Putamen (tissue), 1 donor: ENCODE results near the gene ACSL3.
"Not testable (repeated sequence)": the region's sequence is repeated elsewhere in the genome, so short reads cannot be mapped to it uniquely, and the experiment has no call there.

Experiments used
- DNase-seq: peaks from one replicate; pipeline ENCODE4 v3.0.0-alpha.2; 2016; ENCODE audit warnings: low spot score

The ACSL3 gene

DNA sequence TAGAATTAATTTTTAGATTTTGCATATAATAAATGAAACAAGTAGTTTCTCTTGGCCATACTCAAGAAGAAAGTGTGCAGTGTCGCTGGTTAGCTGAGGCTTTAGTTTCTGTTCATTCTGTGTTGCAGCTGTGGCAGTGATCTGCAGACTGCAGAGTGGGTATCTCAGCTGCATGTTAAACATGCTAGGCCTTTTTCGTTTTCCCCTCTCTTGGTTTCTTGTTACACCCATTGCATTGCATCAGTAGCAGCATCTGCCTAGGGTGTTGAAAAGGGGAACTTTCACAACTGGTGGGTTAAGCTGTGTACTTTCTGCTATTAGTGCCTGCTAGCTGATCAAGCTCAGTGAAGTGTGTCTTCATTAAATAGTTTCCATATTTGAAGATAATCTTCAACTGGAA, 51.3 kb downstream of the ACSL3 start:
- no peak for DNase-seq

DNA sequence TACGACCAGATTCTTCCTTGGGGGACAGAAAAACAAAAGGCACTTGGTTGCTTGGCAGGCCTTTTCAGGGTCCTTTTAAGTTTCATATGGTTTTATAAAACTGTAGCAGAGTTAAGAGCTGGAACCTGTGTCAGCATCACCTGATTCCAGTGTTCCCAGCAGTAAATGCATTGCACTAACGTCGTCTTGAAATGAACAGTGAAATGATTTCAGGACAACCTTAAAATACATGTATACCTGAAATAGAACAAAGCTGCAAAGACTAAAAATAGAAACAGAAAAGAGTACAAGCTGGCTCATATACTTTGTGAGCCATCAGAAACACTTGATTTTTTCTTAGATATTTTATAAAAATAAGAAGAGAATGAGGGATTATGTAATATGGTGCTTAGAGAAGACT, 51.9 kb downstream of the ACSL3 start:
- peak; percentile 72 for DNase-seq

DNA sequence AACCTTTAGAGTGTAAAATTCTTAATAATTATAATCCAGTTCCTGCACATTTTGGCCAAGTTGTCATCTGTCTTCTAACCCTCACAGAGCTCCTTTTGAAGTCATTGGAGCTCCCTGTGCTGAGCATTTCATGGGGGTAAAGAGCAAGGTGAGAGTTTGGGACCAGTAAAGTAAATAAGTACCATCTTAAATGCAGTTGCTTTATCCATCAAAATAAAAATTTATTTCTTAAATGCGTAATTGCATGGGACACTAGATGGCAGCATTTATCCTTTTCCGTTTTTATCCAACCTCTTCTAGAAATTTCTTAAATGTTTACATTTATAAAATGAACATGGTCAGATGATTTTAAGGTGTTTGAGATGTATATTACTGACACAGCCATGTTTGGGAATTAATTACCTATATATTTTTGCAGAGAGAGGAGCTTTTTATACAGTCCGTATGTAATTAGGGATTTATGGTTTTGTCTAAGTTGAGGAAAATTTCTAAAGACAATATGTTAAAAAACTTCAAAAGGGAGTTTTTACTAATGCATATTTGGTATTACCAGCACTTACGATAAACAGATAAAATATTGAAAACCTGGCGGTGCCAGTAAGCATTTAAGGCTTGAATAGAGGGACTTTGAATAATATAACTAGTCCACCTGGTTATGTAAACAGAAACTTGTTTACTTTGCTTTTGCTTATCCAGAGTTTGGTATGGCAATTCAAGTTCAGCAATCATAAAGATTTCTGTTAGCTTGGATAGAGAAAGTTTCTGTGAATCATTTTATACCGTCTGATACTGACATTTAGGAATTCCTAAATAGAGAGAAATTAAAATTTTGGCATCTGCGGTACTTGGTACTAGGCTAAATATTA, 54.5 kb downstream of the ACSL3 start:
- DNase-seq = no peak

DNA sequence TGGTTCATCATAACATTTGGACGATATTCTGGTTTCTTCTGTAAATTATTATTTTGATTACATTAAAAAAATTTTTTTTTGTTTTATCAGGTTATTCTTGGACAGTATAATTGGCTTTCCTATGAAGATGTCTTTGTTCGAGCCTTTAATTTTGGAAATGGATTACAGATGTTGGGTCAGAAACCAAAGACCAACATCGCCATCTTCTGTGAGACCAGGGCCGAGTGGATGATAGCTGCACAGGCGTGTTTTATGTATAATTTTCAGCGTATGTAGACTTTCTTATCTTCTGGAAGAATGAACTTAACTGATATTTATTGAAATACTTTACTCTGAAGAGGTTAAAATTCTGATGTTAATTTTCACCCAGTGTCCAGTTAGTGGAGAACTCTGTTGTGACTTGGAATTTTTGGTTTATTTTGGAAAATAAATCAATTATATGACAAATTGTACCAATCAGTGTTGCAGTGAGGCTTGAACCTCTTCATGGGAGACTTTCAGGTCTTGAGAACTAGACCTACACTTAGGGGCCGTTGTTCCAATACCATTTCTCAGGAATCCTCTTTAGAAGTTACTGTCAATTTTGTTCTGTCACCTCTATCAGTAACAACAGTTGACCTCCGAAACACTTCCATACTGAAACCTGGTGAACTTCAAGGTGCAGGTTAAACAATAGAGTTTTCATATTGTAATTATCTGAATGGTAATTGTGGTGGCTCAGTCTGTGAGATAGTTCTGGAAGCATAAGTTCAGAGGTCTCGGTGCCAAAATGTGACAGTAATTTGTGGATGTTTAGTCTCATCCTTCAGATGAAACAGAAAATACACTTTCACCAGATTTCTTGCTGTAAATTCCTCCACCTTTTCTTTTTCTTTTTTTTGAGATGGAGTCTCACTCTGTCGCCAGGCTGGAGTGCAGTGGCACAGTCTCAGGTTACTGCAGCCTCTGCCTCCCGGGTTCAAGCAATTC, 55.7 kb downstream of the ACSL3 start:
- DNase-seq = no peak

DNA sequence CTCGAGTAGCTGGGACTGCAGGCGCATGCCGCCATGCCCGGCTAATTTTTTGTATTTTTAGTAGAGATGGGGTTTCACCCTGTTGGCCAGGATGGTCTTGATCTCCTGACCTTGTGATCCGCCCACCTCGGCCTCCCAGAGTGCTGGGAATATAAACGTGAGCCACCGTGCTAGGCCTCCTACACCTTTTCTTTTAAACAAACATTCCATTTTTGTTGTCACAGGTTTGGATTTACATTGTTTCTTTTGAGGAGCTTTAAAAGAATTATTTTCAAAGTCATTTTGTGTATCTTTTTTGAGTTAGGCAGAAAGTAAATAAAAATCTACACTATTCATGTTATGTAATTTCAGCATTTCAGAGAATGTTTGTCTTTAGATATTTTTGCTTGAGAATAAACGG, 56.4 kb downstream of the ACSL3 start:
- DNase-seq = not testable (repeated sequence)

DNA sequence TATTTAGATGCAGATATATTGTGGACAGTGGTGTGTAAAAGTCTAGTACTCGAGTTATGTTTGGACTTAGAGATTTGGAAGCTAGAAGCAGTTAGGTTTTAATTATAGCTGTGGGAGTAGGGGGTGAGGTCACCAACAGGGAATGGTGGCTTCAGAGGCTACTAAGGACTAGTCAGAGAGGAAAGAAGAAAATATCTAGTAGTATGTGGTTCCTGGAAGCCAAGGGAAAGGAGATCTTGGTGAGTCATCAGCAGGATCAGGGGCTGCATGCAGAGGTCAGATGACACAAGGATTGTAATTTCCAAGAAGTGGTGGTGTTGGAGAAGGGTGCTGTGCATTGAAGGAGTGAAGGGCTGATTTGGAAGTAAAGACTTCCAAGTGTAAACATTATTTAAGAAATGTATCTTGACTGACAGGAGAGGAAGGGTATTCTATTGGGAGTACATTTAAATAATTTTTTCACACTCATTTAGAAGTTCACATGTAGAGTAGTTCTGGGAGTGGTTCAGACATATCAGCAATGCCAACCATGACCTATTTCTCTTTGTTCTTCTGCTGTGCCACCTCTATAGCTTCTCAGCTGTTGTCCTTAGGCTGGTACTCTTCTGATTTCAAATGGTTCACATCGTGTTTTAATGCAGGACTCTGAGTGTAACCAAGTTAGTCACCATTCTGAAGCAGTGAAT, 59.1 kb downstream of the ACSL3 start:
- no peak for DNase-seq

DNA sequence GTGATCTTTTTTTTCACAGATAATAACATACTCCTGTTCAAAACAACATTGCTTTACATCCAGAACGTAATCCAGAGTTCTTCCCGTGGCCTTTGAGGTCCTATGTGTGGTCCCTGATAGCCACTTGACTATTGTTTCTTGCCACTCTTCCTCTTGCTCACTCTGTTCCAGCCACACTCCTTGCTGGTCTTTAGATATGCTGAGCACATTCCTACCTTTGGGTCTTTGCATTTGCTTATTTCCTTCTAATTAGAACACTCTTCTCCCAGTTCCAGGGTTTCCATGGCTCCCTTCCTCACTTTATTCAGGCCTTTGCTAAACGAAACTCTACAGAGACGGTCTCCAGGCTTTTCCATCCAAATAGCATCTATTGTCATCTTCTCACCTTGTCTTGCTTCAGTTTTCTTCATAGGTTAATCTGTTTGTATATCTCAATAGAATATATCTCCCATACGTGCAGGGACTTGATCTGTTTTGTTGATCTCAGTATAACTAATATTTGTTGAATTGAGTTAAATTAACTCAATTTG, 59.9 kb downstream of the ACSL3 start:
- no peak for DNase-seq

DNA sequence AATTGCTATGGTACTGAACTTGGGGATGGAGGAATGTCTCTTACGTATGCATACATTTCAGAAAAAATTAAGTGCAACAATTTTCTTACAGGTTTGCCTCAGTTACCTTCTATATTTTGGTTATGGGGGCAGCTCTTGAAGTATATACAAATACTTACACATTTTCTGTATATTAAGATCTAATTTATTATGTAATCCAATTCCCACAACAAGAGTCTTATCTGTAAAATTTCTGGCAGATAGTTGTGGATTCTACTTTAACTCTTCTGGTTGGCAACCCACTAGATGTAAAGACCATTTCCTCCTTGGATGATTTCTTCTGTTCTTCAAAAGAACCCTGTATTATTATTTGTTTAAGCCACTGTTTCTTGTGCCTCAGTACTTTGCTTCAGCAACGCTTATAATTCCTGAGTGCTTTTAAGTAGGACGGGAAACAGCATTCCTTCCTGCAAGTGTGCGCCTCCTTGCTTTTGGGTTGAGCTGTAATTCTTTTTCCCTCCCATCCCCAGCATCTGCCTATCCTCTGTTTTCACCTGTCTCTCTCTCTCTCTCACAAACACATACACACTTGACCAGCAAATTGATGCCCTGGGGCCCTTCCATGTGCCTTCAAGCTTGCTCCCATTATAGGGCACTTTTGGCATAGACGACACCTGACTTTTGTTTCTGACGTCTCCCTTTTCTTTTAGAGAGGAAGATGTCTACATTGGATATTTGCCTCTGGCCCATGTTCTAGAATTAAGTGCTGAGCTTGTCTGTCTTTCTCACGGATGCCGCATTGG, 61.4 kb downstream of the ACSL3 start:
- no peak for DNase-seq

DNA sequence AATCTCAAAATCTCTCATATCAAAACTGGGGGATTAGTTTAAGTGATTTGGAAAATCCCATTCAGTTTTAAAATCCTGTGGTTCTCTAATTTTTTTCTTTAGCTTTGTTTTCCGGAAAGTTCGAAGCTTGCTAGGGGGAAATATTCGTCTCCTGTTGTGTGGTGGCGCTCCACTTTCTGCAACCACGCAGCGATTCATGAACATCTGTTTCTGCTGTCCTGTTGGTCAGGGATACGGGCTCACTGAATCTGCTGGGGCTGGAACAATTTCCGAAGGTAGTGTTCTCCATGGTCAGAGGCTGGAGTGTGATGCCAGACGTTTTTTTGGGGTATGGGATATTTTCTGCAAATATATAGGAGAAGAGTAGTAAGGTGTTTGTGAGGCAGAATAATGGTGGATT, 66.1 kb downstream of the ACSL3 start:
- DNase-seq = no peak

DNA sequence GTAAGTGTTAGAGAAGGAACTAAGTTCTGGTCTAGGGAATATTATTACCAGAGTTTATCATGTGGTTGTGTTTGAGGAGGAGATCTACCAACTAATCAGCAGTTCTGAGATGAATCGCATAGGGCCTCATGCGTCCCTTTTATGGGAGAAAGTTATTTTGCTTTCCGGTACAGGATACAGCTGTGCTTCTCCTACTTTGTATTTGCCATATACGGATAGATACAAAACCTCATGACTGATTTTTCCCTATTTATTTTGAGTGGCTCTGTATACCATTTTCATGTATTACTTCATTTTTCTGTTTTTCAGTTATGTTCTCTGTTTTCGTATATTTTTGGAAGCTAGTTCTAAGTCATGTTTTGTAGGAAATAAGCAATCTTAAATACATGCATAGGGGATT, 66.8 kb downstream of the ACSL3 start:
- DNase-seq = no peak

DNA sequence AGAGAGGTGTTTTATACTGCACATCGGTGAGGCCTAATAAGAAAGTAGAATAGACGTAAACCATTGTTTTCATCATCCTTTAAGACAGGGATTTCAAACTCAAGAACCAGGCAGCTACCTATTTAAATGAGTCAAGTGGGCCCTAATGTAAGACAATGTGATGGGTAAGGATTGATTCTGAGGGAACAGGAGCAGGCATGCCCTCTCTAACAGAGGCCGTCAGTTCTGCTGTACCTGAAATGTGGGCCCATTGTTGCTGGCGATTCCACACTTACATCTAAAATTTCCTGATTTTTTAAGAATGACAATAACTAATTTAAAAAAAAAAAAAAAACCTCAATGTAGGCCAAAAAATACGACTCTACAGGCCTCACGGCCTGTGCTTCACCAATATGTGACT, 67.5 kb downstream of the ACSL3 start:
- DNase-seq = no peak

DNA sequence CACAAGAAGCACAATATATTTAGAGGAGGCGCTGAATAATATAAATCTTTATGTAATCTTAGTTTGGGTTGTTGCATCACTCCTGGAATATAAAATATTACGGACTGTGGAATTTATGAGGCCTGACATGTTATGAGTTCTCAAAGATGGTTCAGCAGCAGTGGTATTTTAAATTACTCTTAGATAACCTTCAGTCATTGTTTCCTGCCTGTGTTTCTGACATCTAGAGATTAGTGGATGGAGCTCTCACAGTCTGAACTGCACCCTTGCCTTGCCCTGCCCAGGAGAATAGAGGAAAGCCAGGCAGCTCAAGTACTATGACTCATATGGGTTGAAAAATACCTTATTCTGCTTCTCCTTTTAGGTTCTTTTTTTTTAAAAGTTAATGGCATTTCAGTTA, 70.0 kb downstream of the ACSL3 start:
- no peak for DNase-seq

DNA sequence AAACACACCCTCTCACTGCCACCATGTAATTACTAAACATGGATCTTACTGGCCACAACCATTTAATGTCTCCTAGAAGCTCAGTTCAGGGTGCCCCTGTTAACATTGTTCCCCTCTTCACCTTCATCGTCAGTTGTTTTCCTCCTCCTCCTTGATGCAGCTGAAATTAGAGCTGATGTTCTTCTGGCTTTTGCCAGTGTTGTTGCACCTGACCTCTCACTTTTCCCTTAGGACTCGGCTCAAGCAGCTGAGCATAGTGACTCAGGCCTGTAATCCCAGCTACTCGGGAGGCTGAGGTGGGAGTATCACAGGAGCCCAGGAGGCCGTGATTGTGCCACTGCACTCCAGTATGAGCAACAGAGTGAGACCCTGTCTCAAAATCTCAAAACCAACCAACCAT, 70.8 kb downstream of the ACSL3 start:
- no peak for DNase-seq

DNA sequence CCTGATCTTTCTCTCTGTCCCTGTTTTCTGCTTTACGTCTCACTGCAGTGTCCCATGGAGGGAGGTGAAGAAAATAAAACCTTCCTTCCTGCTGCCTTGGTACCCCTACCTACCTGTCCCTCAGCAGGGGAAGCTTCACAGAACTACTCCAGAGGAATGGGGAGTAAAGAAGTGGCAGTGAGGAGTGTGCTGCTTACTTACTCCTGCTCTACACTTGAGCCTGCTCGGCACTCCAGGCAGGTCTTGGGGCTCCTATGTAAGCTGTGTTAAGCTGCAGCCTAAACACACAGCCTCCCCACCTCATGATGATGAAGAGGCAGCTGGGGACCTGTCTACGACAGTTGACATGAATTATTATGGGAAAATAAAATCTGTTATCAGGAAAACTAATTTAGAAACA, 72.6 kb downstream of the ACSL3 start:
- no peak for DNase-seq

DNA sequence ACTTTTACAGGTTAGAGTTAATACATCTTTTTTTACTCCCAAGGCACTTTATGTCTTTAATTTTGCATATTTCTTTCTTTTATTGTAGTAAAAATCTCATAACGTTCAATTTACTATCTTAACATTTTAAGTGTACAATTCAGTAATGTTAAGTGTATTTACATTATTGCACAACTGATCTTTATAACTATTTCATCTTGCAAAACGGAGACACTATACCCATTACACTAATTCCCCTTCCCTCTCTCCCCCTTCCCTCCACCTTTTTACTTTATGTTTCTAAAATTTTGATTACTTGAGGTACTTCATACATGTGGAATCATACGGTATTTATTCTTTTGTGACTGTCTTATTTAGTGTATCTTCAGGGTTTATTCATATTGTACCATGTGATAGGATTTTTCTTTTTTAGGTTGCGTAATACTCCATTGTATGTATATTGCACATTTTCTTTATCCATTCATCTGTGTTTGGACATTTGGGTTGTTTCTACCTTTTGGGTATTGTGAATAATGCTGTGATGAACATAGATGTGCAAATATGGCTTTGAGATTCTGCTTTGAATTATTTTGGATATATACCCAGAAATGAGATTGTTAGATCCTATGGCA, 75.0 kb downstream of the ACSL3 start:
- DNase-seq = no peak

DNA sequence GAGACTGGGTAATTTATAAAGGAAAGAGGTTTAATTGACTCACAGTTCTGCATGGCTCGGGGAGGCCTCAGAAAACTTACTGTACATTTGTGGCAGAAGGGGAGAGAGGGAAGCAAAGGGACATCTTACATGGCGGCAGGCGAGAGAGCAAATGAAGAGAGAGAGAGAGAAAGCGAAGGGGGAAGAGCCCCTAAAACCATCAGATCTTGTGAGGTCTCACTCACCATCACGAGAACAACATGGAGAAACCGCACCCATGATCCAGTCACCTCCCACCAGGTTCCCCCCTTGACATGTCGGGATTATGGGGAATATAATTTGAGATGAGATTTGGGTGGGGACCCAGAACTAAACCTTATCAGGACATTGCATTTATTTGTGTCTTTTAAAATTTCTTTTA, 75.9 kb downstream of the ACSL3 start:
- DNase-seq = no peak

DNA sequence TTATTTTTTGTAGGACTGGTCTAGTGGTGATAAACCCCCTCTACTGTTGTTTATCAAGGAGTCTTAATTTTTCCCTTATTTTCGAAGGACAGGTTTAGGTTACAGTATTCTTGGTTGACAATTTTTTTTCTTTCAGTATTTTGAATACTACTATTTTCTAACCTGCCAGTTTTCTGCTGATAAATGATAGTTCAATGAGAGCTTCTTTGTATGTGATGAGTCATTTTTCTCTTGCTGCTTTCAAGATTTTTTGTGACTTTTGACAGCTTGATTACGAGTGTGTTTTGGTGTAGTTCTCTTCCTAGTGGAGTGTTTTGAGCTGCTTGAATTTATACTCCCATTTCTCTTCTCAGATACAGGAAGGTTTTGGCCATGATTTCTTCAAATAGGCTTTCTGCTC, 77.5 kb downstream of the ACSL3 start:
- DNase-seq = no peak

DNA sequence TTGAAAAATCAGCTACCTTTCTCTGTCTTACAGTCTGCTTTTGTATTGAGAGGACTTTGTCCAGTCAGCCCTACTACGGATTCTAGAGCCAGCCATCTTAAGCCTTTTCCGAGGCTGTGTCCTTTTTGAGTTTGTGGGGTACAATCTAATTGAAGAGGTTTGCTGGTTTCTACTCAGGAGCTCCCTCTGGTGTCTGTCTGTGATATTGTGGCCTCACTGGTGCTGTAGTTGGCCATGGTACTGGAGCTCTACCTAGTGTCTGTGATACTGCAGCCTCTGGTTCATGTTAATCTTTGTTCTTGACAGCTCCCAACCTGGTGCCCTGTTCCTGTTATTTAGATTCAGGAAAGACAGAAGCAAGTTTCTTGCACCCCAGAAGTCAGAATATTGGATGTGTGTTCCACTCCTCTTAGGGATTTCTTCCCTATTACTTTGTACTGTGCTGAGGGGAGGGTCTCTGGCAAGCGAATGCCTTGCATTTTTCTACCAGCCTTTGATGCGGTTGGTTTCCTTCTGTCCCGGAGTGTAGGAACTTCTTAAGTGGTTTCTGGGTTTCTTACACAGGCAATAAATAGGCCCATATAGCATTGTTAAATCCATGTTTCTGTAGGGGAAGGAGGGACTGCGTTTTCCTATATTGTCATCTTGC, 78.5 kb downstream of the ACSL3 start:
- peak; percentile 39 for DNase-seq

DNA sequence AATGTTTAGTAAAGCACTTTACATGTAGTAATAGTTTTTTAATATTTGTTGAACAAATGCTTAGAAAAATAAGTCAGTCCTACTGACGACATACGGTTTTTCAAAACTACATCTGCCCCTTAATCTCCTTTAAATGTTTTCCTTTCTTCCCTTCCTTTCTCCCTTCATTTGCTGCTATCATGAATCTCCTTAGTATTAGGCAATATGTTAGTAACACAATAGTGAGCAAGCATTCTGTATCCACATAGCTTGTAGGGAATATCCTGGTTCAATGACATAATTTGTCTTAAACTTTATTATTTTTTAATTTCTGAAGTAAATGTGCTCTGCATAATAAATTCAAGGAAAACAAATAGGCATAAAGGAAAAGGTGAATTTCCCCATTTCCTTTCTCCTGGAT, 79.1 kb downstream of the ACSL3 start:
- DNase-seq = no peak

DNA sequence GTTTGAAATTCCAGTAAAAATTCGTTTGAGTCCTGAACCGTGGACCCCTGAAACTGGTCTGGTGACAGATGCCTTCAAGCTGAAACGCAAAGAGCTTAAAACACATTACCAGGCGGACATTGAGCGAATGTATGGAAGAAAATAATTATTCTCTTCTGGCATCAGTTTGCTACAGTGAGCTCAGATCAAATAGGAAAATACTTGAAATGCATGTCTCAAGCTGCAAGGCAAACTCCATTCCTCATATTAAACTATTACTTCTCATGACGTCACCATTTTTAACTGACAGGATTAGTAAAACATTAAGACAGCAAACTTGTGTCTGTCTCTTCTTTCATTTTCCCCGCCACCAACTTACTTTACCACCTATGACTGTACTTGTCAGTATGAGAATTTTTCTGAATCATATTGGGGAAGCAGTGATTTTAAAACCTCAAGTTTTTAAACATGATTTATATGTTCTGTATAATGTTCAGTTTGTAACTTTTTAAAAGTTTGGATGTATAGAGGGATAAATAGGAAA, 80.7 kb downstream of the ACSL3 start:
- DNase-seq = no peak
